Forelimb muscle (tissue), 1 donor: ENCODE results near the gene AGTRAP. TPM values are rescaled to one million over a fixed set of nuclear protein-coding genes. Genes with fewer than 3 reads are reported as not detected.

Source experiments
- DNase-seq: peaks from one replicate; pipeline ENCODE4 v3.0.0-alpha.2; 2013; ENCODE audit warnings: low read depth
- polyA plus RNA-seq: library from polyadenylated mRNA; unstranded; fragments of 120-200 nt; gene quantifications from one replicate; pipeline ENCODE4 v1.2.1, GENCODE V29; 2013; ENCODE audit not compliant: insufficient read length

AGTRAP gene
- polyA plus RNA-seq, 1 donor = 18.2 TPM

DNA sequence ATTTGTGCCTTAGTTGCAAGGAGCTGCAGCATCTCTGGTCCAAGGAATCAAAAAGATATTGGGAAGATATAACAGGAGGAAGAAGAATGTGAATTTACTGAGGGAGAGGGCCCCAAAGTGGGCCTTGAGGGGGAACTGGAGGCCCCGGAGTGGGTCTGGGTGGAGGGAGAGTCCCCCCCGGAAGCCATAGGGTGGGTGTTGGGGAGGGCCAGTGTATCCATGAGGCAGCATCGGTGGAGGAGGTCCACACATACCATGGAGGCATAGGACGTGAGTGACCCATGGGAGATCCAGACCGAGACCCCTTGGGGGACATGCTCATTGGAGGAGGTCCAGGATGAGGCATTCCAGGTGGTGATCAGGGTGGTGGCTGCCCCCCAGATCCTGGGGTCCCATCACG is 25.3 kb downstream of the AGTRAP start:
- DNase-seq = no peak

DNA sequence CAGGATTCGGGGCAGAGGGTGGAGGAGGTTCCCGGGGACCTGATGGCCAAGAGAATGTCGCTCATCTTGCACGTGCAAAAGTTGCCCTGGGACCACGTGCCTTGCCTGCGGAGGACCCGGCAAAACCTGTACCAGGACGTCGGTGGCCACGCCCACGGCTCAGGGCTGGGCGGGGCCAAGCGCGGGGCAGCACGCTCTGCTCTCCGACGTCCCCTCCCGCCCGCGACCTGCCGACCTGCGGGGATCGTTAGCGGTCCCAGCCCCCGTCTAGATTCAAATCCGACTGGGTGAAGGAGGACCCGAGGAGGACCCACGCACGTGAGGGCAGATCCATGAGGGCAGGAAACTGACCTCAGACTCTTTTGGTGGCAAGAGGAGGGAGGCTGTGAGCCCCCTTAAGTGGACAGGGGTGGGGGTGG is 26.1 kb downstream of the AGTRAP start, which contains the start of gene C1orf167:
TSS of gene C1orf167 (plus strand) at position 206 of the 419 bp plus-strand sequence. CDS start 2,208 bp downstream, outside the sequence.
- no peak for DNase-seq

- no peak for DNase-seq
Measured at GRCh38 chr1:11764115-11764514, 28.2 kb downstream of the AGTRAP start.

DNA sequence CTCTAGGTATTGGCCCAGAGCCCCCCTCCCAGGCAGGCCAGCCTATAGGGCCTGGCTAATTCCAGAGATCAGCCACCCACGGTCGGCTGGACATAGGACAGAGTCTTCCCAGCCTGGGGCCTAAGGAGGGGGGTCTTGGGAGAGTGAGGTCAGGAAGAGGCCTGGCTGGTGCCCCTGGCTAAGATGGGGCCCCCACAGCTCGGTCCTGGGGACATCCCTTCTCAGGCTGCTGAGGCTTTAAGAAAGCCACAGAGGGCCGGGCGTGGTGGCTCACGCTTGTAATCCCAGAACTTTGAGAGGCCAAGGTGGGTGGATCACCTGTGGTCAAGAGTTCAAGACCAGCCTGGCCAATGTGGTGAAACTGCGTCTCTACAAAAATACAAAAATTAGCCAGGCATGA is 28.6 kb downstream of the AGTRAP start:
- no peak for DNase-seq

DNA sequence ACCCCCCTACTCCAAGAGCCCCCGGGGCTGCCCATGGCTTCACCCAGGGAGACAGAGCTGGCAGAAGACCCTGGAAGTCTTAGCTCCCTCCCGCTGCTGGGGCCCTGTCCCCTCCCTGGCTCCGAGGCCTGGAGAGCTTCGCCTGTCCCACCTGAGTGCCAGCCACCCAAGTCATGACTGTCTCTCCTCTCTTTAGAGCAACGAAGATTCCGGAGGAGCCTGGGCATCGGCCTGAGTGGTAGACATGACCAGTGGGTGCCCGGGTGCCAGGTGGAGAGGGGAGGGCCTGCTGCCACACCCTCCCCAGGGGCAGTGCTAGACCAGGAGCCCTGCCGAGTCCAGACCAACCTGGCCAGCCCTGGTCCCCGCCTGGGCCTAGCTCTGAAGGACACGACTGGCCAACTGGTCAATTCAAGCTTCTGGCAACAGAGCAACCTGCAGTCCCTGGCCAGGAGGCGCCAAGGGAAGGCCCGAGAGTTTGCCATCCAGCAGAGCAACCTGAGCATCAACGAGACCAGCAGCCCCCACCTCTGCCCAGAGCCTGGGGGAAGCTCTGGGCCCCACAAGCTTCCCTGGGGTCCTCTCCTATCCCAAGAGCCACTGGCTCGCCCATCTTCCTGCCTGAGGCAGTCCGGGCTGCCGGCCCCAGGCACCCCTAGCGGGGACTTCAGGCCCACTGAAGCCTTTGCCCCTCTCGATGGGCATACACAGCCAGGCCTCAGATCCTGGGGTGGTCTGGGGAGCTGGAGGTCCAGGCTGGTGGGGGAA is 29.9 kb downstream of the AGTRAP start:
- no peak for DNase-seq

DNA sequence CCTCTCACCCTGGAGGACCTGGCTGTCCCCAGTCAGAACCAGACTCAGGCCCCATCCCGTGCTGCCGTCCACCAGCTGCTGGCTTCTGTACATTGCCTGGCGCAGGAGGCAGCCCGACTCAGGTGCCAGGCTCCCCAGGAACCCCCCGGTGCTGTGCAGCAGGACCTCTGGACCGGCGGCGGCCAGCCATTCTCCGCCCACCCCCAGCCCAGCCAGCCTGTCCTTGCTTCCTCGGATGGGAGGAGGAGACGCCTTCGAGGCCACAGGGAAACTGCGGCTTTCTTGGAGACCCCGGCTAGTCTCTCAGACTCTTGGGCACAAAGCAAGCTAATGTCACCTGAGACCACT is 30.5 kb downstream of the AGTRAP start:
- DNase-seq = no peak

GRCh38 chr1:11767922-11768704 is 32.2 kb downstream of the AGTRAP start:
- DNase-seq = no peak

DNA sequence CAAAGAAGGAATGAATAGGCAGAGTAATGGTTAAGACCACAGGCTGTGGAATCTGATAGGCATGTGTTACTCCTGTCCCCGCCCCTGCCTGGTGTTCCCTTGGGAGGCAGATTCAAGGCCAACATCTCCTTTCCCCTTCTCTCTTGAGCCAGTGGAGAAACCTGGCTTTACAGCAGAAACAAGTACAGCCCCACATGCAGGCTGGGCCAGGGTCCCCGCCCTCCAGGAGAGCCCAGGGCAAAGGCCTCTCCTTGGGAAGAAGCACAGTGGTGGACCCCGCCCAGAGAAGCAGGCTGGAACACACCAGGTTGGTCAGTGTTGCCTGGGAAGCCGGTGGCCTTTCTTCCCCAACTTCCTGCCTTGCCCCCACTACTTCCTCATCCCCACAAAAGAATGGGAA is 32.9 kb downstream of the AGTRAP start:
- no peak for DNase-seq

DNA sequence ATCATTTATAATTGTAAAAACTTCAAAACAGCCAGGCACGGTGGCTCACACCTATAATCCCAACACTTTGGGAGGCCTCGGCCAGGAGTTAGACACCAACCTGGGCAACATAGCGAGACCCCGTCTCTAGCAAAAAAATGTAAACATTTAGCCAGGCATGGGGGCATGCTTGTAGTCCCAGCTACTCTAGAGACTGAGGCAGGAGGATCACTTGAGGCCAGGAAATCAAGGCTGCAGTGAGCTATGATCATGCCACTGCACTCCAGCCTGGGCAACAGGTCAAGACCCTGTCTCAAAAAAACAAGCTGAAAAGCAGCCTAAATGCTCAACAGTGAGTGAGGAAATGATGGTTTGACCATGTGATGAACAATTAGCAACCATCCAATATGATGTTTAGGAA is 33.3 kb downstream of the AGTRAP start:
- DNase-seq = no peak

- no peak for DNase-seq
Measured at GRCh38 chr1:11770011-11770410, 34.1 kb downstream of the AGTRAP start.

DNA sequence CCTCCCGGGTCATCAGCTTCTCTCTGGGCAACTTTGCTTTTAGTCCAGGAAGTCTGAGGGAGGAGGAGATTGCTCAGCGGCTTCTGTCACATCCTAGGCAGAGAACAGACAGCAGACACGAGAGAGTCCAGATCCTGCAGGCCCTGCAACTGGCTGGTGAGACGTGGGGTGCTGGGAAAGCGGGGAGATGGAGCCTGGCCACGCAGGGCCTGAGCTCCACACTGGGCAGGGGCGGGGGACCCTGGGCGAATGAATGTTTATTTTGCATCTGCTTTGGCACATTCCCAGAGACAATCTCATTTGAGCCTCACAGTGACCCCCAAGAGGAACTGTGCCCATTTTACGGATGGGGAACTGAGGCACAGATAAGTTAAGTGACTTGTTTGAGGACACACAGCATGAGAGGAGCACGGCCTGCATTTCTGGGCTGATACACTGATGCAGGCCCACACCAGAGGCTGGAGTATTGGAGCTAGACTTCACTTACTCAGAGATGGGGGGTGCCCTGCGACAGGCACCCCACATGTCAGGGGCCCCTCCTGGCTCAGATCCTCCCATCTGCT is 35.6 kb downstream of the AGTRAP start:
- no peak for DNase-seq

DNA sequence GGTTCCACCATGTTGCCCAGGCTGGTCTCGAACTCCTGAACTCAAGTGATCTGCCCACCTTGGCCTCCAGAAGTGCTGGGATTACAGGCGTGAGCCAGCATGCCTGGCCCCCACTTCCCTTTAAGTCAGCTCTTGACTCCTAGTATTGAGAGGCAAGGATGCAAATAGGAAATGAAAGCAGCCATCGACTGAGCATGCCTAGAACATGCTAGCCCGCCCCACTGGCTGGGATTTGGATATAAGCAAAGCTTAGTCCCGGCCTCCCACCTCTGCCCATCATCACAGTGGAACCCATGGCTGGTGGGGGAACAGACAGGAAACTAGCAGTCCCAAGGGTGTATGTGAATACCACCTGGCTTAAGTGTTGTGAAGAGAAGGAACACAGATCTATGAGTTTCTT is 36.5 kb downstream of the AGTRAP start:
- no peak for DNase-seq

GRCh38 chr1:11774753-11775152 is 38.8 kb downstream of the AGTRAP start:
- no peak for DNase-seq

DNA sequence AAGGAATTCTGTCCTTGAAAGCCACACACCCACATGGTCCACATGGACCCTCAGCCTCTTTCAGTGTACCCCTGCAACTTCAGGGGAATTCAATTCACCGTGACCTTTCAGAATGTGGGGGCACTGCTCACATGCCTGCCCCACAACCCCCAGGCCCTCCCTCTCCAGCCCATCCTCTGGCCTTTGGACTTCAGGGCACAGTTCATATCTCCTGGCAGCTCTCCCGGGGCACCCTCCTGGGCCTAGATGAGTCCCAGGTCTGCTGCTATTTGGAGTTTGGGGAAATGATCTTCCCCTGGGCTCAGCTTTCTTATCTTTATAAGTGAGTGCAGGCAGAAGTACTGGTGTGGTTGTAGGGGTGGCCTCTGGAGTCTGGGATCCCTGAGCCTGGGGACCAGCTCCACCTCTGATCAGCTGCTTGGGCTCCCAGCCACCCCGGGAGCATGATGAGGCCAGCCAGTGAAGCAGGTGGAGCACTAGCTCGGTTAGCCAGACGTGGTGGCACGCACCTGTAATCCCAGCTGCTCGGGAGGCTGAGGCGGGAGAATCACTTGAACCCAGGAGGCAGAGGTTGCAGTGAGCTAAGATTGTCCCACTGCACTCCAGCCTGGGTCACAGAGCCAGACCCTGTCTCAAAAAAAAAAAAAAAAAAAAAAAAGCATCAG is 41.9 kb downstream of the AGTRAP start:
- no peak for DNase-seq

- DNase-seq = no peak
Measured at GRCh38 chr1:11778336-11778735, 42.4 kb downstream of the AGTRAP start.

GRCh38 chr1:11778844-11779623 is 43.1 kb downstream of the AGTRAP start:
- no peak for DNase-seq

DNA sequence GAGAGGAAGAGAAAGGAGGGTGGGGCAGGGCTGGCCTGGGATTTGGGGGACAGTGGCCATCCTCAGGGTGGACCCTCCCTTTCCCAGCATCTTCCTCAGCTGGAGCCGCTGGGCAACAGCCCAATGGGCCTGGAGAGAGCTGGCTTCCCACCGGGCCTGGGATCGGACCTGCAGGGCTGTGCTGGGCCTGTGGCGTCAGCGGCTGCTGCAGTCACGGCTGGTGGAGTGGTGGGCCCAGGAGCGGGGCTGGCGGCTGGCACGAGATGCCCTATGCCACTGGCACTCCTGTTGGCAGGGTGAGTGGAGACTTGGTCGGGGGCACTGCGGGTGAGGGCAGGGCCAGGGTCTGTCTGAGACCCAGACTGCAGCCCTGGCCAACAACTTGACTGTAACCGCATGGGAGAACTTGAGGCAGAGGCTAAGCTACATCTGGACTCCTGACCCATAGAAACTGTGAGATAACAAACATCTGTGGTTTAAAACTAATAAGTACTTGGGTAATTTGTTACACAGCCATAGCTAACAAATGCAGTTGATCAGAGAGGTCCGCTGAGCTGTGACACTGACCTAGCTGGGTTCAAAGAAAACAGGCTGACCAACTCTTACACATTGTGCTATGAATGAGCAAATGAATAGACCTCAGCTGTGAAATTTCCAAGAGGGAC is 43.9 kb downstream of the AGTRAP start:
- DNase-seq = no peak

- no peak for DNase-seq
Measured at GRCh38 chr1:11780380-11781147, 44.6 kb downstream of the AGTRAP start.

- no peak for DNase-seq
Measured at GRCh38 chr1:11781297-11781696, 45.4 kb downstream of the AGTRAP start.

- no peak for DNase-seq
Measured at GRCh38 chr1:11782127-11782708, 46.3 kb downstream of the AGTRAP start.
